Measurements from ENCODE around the gene RADIL. TPM values are rescaled to one million over a fixed set of nuclear protein-coding genes. Genes with fewer than 3 reads are reported as not detected.
A peak's percentile ranks its signal among the peaks of the same experiment; 100 is the strongest.

RADIL gene
- polyA plus RNA-seq, 1 donor (not counting 4 experiments of a cell fraction or from before 2014, with no cell fraction given), result not detected

GRCh38 chr7:4884164-4884563 is 648 bp upstream of the RADIL start:
- Histone ChIP-seq H3K36me3 (ENCODE audit: control insufficient read depth in 2 of 2, extremely low read depth in 1 of 2, insufficient read depth in 2 of 2, low read length in 2 of 2) (no peaks in the 10 kb centered on the region), H3K27me3 (ENCODE audit: control insufficient read depth, extremely low read depth, insufficient read depth, low read length) (peaks cover 31% of the 10 kb centered on the region), H3K27ac (ENCODE audit: control insufficient read depth, insufficient read depth, low read length) (no peak overlapping the region), H2AFZ (ENCODE audit: control insufficient read depth, low read length) (no peak overlapping the region), H3K4me2 (ENCODE audit: control insufficient read depth, extremely low read depth, insufficient read depth, low read depth, low read length) (no peak overlapping the region), H3K9me1 (ENCODE audit: control insufficient read depth, extremely low read depth, insufficient read depth, low read length) (no peaks in the 10 kb centered on the region), H4K20me1 (ENCODE audit: control insufficient read depth, extremely low read depth, insufficient read depth, low read length) (no peaks in the 10 kb centered on the region), H3K9ac (ENCODE audit: control insufficient read depth, extremely low read depth, insufficient read depth, low read length) (no peak overlapping the region), H3K4me3 (ENCODE audit: control insufficient read depth in 2 of 3, extremely low read depth in 1 of 3, insufficient read depth in 2 of 3, low read depth in 1 of 3, low read length in 3 of 3) (no peak overlapping the region), H3K4me1 (ENCODE audit: control insufficient read depth, extremely low read depth, insufficient read depth, low read length) (peaks cover 5% of the 10 kb centered on the region), H3K9me3 (ENCODE audit: control insufficient read depth, low read depth, low read length) (no peaks in the 10 kb centered on the region), H3K79me2 (ENCODE audit: control insufficient read depth, insufficient read depth, low read length) (no peaks in the 10 kb centered on the region)
- dilution Hi-C loops (cut with MboI; ENCODE audit: extremely low pct_ligation_motif_present, low sequenced_read_pairs), result no loop called here
- no peak for DNase-seq (ENCODE audit: low read depth, low spot score)
- TF ChIP-seq EZH2 (IDR thresholded peaks at IDR 0.05; ENCODE audit: low read length), result no peak
- no peak for TF ChIP-seq CTCF (optimal IDR thresholded peaks at IDR 0.05 in 1 of 3, IDR thresholded peaks at IDR 0.05 in 1 of 3, conservative IDR thresholded peaks at IDR 0.05 in 1 of 3; ENCODE audit: extremely low read depth in 1 of 3, insufficient read depth in 2 of 3, low read length in 3 of 3)
- FAIRE-seq, result no peak

GRCh38 chr7:4883033-4883371 is 514 bp downstream of the RADIL start:
- peaks cover 5% of the 10 kb centered on the region for H3K4me1 ChIP-seq (ENCODE audit: control insufficient read depth, extremely low read depth, insufficient read depth, low read length)
- peaks cover 36% of the 10 kb centered on the region for H3K27me3 ChIP-seq (ENCODE audit: control insufficient read depth, extremely low read depth, insufficient read depth, low read length)
- H3K36me3 ChIP-seq (ENCODE audit: control insufficient read depth in 2 of 2, extremely low read depth in 1 of 2, insufficient read depth in 2 of 2, low read length in 2 of 2), result no peaks in the 10 kb centered on the region
- no peaks in the 10 kb centered on the region for H4K20me1 ChIP-seq (ENCODE audit: control insufficient read depth, extremely low read depth, insufficient read depth, low read length)
- dilution Hi-C loops (cut with MboI; ENCODE audit: extremely low pct_ligation_motif_present, low sequenced_read_pairs), result no loop called here
- no peaks in the 10 kb centered on the region for H3K79me2 ChIP-seq (ENCODE audit: control insufficient read depth, insufficient read depth, low read length)
- no peaks in the 10 kb centered on the region for H3K9me3 ChIP-seq (ENCODE audit: control insufficient read depth, low read depth, low read length)
- H3K4me2 ChIP-seq (ENCODE audit: control insufficient read depth, extremely low read depth, insufficient read depth, low read depth, low read length), result peak overlapping the region; percentile 22
- no peak overlapping the region for H3K9ac ChIP-seq (ENCODE audit: control insufficient read depth, extremely low read depth, insufficient read depth, low read length)
- peak overlapping the region in 1 of 3 experiments; percentile 7 for H3K4me3 ChIP-seq (ENCODE audit: control insufficient read depth in 2 of 3, extremely low read depth in 1 of 3, insufficient read depth in 2 of 3, low read depth in 1 of 3, low read length in 3 of 3)
- FAIRE-seq (no peak), DNase-seq (ENCODE audit: low read depth, low spot score) (no peak)
- no peak overlapping the region for H2AFZ ChIP-seq (ENCODE audit: control insufficient read depth, low read length)
- no peak overlapping the region for H3K27ac ChIP-seq (ENCODE audit: control insufficient read depth, insufficient read depth, low read length)
- TF ChIP-seq CTCF (optimal IDR thresholded peaks at IDR 0.05 in 1 of 3, IDR thresholded peaks at IDR 0.05 in 1 of 3, conservative IDR thresholded peaks at IDR 0.05 in 1 of 3; ENCODE audit: extremely low read depth in 1 of 3, insufficient read depth in 2 of 3, low read length in 3 of 3) (no peak), EZH2 (IDR thresholded peaks at IDR 0.05; ENCODE audit: low read length) (no peak)
- H3K9me1 ChIP-seq (ENCODE audit: control insufficient read depth, extremely low read depth, insufficient read depth, low read length), result no peaks in the 10 kb centered on the region

Measured in keratinocyte (primary cell).